Activated T-cell treated with anti-CD3 and anti-CD28 coated beads, Interleukin-2, amount 50 U/mL, for 4 hours (primary cell): ENCODE data around the gene SENP8. TPM values are rescaled to one million over a fixed set of nuclear protein-coding genes. Genes with fewer than 3 reads are reported as not detected.

Experiments
- ATAC-seq, 2 donors: fragments of 200-7000 bp; cut with Tn5 transposase; one replicate each; pipeline ENCODE4 v1.10.0; 2021
- DNase-seq: peaks from one replicate; pipeline ENCODE4 v3.0.0-alpha.2; 2020
- H3K27me3 Mint-ChIP-seq: one replicate; pipeline ENCODE4 v1.8.0; 2021; ENCODE audit warnings: low read depth, mixed read lengths
- H3K36me3 Mint-ChIP-seq: one replicate; pipeline ENCODE4 v1.8.0; 2022; ENCODE audit warnings: mixed read lengths; ENCODE audit not compliant: insufficient read depth
- H3K4me1 Mint-ChIP-seq: one replicate; pipeline ENCODE4 v1.8.0; 2021; ENCODE audit warnings: low read depth, mixed read lengths
- H3K4me3 Mint-ChIP-seq: one replicate; pipeline ENCODE4 v1.8.0; 2021; ENCODE audit warnings: mild to moderate bottlenecking, moderate library complexity, mixed read lengths
- H3K9me3 Mint-ChIP-seq: one replicate; pipeline ENCODE4 v1.8.0; 2021; ENCODE audit warnings: mixed read lengths
- total RNA-seq, 3 donors: library from RNA; stranded (reverse); gene quantifications; one replicate each; pipeline ENCODE4 v1.2.1, GENCODE V29; 2021

SENP8 gene
- total RNA-seq, 3 donors from 2014 or later = 1.4 to 1.7 (median 1.5) TPM

DNA sequence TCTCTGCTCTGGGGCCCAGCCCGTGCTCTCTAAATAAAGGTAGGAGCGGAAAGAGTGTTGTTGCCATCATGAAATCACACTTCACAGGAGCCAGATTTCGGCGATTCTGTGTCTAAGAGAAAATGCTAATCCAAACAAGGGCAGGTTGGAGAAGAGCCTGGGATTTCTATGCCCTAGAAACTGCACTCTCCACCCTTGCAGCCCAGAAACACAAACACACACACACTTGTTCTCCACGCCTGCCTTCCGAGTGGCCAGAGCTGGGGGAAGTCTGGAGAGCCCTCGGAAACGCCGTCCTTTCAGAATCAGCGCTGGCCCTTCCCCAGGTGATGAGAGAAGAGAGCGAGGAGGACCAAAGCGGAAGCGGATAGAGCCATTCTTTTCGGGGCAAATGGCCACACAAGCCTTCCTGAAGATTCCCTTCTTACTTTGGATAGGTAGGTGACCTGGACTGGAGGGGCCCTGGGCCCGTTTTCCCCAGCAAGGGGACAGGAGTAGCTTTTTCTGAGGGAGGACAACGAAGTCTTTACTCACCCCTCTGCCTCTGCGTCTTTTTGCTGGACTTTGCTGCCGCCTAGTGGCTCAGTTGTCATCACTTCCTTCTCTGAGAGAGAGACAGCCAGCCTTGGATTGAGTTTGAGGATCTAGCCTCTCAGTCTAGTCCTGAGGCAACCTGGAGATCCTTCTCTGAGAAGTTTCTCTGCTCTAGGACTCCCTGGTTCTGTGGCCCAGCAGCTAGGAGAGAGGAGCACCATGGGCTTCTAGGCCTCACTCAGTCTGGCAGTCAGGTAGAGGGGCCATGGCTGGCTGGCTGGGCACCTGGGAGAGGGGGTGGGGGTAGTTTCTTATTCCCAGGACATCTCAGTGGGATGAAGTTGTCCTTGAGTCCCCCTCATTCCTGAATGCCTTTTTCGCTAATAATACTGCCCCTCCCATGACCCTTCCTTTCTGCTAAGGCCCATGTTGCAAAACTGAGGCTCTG is 37.7 kb downstream of the SENP8 start:
- Mint-ChIP-seq H3K36me3 (no peaks in the 10 kb centered on the region), H3K4me3 (peak overlapping the region; percentile 77)
- ATAC-seq = peak; percentile 86 to 91

DNA sequence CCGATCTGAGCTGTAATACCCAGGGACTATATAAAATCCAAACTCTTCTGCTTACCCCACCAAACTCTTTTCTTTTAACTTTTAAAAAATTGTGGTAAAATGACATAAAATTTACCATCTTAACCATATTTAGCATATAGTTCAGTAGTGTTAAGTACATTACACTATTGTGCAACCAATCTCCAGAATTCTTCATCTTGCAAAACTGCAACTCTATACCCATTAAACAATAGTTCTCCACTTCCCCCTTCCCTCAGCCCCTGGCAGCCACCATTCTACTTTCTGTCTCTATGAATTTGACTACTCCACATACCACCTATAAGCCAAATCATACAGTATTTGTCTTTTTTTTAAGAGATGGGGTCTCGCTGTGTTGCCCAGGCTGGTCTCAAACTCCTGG is 38.7 kb downstream of the SENP8 start:
- no peaks in the 10 kb centered on the region for H3K9me3 Mint-ChIP-seq
- H3K4me3 Mint-ChIP-seq = no peak overlapping the region
- no peak for DNase-seq
- H3K36me3 Mint-ChIP-seq = no peaks in the 10 kb centered on the region
- ATAC-seq = no peak
- H3K4me1 Mint-ChIP-seq = peaks cover 2% of the 10 kb centered on the region
- H3K27me3 Mint-ChIP-seq = no peaks in the 10 kb centered on the region

More for the DNA sequence above, 37.7 kb downstream of the SENP8 start:
- DNase-seq = peak; percentile 79
- H3K9me3 Mint-ChIP-seq = no peaks in the 10 kb centered on the region
- H3K27me3 Mint-ChIP-seq = no peaks in the 10 kb centered on the region
- peaks cover 2% of the 10 kb centered on the region for H3K4me1 Mint-ChIP-seq

DNA sequence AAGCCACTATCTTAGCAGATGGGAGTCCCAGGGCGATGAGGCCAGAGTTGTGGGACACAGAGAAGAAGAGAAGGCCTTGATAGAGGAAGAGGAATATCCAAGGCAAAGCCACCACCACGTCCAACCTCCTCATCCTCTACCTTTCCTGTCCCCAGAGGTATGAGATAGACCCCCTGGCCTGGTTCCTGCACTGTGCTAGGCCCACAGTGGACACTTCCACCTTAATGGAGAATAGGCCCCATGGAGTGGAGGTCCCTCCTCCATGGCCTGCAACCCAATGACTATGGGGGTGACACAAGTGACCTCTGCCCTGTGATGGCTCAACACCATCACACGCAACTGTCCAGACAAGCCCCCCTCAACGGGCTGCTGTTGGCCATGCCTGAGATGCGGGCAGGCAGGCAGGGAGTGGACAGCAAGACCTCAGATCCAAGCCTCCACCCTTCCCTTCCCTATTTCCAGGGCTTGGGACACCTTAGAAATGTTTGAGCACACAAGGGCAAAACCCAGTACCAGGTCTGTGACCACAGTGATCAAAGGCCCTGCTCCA is 42.6 kb downstream of the SENP8 start:
- DNase-seq (no peak), ATAC-seq (no peak)
- Mint-ChIP-seq H3K4me1 (peaks cover under 1% of the 10 kb centered on the region), H3K27me3 (no peaks in the 10 kb centered on the region), H3K9me3 (no peaks in the 10 kb centered on the region), H3K36me3 (no peaks in the 10 kb centered on the region), H3K4me3 (no peak overlapping the region)

DNA sequence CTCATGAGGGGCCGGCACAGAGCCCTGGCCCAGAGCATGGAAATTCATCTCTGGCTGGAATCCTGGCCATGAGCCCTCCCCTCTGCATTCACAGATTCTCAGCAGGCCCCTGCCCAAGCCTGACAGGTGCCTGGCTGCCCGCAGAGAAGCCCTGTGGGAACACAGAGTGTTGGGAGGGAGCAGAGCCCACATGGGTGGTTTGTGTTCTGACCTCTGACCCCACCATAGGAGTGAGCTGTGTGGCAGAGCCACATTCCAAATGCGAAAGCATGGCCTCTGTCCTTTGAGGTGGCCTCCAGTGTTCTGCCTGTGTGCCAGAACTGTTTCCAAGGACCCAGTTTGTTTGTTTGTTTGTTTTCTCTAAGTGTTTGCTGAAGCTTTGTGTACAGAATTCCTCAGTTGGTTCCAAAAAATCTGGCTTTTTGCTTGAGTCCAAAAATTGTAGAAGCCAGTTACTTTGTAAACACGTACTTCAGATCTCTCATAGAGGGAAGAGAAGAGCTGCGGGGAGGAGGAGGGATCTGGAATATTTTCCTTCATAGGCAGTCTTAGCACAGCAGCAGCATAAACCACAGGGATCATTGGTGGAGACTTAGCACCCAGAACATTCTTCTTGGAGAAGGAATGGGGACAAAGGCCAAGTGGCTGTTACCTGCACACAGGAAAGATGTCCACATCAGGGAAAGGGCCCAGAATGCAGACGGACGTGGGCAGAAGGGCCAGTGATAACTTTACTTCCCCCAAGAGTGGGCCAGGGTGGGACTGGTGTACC is 43.3 kb downstream of the SENP8 start:
- Mint-ChIP-seq H3K4me3 (no peak overlapping the region), H3K9me3 (no peaks in the 10 kb centered on the region), H3K27me3 (no peaks in the 10 kb centered on the region), H3K36me3 (no peaks in the 10 kb centered on the region), H3K4me1 (no peaks in the 10 kb centered on the region)
- ATAC-seq (no peak), DNase-seq (no peak)

DNA sequence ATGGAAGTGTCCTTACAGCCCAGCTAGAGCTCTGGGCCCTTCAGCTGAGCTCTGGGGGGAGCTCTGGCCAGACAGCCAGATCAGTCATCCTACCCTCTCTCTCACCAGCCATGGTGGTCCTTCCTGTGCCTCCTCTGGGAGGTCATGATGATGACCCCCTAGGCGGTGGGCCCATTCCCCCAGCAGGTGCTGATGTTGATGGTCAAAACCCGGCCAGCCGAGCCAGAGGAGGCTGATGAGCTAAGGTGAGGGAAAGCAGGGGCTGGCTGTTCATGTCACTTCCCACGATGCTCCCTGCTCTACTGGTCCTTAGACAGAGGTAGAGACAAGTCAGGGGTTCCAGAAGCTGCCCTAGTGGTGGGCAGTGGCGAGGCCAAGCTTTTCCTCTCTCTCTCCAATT is 44.4 kb downstream of the SENP8 start:
- H3K9me3 Mint-ChIP-seq = no peaks in the 10 kb centered on the region

DNA sequence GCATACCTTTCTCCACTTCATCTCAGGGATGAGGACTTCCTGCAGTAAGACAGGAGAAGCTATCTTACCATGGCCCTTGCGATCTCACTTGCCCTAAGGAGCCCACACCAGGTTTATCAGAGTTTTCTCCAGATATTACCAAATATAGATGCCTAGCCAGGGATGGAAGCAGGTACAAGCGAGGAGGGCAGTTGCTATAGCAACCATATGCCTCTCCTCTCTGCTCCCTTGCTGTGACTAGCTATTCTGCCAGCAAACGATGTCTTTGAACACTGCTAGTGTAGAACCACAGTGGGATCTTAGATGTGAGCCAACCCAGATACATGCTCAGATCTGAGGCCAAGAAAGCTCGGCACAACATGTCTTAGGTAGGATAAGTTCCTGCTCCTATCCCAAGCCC is 45.5 kb downstream of the SENP8 start:
- H3K36me3 Mint-ChIP-seq = no peaks in the 10 kb centered on the region
- H3K27me3 Mint-ChIP-seq = peaks cover 3% of the 10 kb centered on the region
- H3K4me3 Mint-ChIP-seq = no peak overlapping the region

More for the DNA sequence above, 44.4 kb downstream of the SENP8 start:
- no peaks in the 10 kb centered on the region for H3K36me3 Mint-ChIP-seq
- DNase-seq = no peak
- no peaks in the 10 kb centered on the region for H3K27me3 Mint-ChIP-seq
- no peak overlapping the region for H3K4me3 Mint-ChIP-seq
- no peaks in the 10 kb centered on the region for H3K4me1 Mint-ChIP-seq
- no peak for ATAC-seq

DNA sequence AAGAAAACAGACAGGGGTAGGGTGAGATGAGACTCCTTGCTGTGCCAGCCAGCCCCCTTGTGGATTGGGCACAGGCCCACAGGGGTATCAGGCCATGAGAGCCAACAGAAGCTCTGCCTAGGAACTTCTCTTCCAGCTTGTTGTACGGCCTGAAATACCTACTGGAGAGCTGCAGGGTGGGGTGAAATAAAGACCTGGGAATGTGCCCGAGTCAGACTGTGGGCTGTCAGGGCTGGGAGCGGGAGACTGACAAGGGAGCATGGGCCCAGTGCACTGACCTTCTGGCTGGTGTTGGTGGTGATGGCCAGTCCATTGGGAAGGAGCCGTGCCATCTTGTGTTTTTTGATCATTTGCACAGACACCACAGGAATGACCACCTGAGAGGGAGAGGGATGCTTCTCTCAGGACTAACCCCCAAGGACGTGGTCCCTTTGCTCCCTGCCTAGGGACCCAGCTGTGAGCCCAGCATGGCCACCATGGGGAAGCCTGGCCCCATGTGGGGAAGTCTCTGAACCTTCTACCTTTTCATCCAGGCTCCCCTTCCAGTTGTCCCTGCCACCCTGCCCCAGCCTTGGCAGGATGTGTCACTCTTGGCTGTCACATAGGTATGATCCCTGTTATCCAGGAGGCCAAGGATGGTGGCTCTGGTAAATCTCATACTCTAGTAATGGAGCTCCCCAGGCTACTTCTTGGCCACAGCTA is 48.7 kb downstream of the SENP8 start:
- H3K36me3 Mint-ChIP-seq = no peaks in the 10 kb centered on the region
- no peak for DNase-seq
- peaks cover 5% of the 10 kb centered on the region for H3K4me1 Mint-ChIP-seq
- H3K9me3 Mint-ChIP-seq = no peaks in the 10 kb centered on the region
- H3K27me3 Mint-ChIP-seq = peaks cover 3% of the 10 kb centered on the region
- ATAC-seq = no peak
- H3K4me3 Mint-ChIP-seq = no peak overlapping the region

More for the DNA sequence above, 45.5 kb downstream of the SENP8 start:
- DNase-seq (no peak), ATAC-seq (no peak)
- peaks cover 5% of the 10 kb centered on the region for H3K4me1 Mint-ChIP-seq
- H3K9me3 Mint-ChIP-seq = no peaks in the 10 kb centered on the region

DNA sequence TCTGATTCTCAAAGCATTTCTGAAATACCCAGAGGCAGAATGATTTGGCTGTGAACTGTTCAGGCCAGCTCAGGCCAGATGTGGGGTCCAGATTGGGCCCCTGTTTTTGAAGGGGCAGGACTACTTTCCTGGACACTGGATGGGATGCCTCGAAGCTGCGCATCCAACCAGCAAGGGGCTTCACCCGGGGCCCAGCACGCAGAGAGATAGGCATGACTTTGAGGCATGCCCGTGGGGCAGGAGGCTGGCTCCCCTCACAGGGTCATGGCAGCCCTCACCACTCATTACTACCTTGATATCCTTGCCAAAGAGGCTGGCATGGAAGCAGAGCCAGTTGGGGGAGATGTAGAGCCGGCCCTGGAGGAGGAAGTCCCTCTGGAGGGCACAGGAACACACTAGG is 49.2 kb downstream of the SENP8 start:
- no peaks in the 10 kb centered on the region for H3K9me3 Mint-ChIP-seq
- H3K27me3 Mint-ChIP-seq = peaks cover 3% of the 10 kb centered on the region

DNA sequence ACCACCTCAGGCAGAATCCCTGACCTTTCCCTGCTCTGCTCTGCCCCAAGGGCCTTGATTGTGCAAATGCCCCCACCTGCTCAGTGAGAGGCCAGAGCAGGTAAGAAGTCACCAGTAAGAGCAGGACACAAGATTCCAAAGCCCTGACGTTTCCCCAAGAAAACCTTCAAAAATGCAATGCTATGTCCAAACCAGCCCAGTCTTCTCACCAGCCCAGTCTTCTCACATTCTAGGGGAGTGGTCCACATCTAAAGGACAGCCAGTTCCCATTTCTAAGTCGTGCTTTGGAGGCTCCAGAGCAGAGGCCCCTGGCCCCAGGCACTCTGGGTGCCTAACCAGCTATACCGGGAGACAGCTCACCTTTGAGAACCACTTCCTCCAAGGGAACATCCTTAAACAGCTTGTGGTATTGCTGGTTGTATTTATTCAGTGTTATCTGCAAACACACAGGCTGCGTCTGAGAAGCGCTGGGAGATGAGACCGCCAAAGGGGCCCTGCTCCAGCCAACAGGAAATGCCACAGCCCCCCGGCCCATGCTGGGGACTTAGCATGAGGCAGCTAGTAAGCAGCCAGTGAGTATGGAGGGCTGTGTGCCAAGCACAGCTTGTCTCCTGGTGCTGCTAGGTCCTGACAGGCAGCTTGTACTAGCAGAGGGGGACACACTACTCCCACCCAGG is 50.1 kb downstream of the SENP8 start:
- peaks cover 5% of the 10 kb centered on the region for H3K4me1 Mint-ChIP-seq
- no peak for ATAC-seq
- no peaks in the 10 kb centered on the region for H3K36me3 Mint-ChIP-seq
- no peaks in the 10 kb centered on the region for H3K9me3 Mint-ChIP-seq
- H3K27me3 Mint-ChIP-seq = peaks cover 3% of the 10 kb centered on the region
- DNase-seq = no peak
- H3K4me3 Mint-ChIP-seq = no peak overlapping the region

More for the DNA sequence above, 49.2 kb downstream of the SENP8 start:
- ATAC-seq = no peak
- H3K4me3 Mint-ChIP-seq = no peak overlapping the region
- DNase-seq = no peak
- H3K36me3 Mint-ChIP-seq = no peaks in the 10 kb centered on the region
- peaks cover 5% of the 10 kb centered on the region for H3K4me1 Mint-ChIP-seq

DNA sequence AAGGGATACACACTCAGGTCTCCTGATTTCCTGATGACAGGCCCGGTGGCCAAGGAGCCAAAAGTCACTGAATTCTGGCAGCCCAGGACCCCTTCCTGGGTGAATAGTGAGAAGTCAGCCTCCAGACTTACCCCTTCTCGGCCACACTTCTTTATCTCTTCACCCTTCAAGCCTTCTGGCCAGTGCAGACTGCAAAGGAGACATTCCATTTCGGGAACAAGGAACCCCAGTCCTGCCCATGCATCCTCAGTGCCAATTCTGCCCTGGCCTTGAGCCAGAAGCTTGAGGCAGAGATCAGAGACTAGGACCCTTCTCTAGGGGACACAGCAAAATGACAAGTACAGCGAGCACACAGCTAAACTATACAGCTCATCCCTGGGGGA is 50.6 kb downstream of the SENP8 start:
- Mint-ChIP-seq H3K27me3 (peaks cover 3% of the 10 kb centered on the region), H3K36me3 (no peaks in the 10 kb centered on the region), H3K4me1 (peaks cover 5% of the 10 kb centered on the region), H3K9me3 (no peaks in the 10 kb centered on the region), H3K4me3 (no peak overlapping the region)
- DNase-seq = no peak
- no peak for ATAC-seq

DNA sequence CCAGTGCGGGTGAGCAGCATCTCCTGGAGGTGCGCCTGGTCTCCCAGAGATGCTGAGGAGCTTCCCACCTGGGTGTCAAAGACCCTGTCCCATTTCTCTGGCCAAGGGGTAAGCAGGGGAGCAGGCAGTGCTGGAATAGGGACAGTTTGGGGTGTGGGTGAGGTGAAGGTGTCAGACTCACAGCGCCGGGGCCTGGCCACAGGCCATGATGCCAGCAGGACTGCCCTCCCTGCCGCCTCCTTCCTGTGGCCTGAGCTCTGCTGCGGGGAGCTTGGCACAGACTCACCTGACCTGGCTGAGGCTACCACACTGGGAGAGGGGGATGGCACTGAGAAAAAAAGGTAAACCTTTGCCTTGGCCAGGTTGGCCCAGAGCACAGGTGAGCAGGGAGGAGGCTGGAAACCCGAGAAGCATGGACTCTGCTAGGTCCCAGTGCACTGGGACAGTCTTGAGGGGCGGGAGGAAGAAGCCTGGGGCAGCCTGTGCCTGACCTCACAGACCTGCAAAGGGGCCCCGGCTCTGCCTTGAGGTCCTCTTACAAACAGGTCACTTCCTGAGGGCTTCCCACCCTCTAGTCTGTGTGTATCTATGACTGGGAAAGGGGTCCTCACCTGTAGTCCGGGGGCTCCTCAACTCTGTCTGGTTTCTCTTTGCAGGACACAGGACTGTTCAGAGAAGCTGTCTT is 51.2 kb downstream of the SENP8 start:
- peaks cover 5% of the 10 kb centered on the region for H3K4me1 Mint-ChIP-seq
- peaks cover 3% of the 10 kb centered on the region for H3K27me3 Mint-ChIP-seq
- H3K9me3 Mint-ChIP-seq = no peaks in the 10 kb centered on the region
- ATAC-seq = no peak
- no peak for DNase-seq
- no peaks in the 10 kb centered on the region for H3K36me3 Mint-ChIP-seq
- no peak overlapping the region for H3K4me3 Mint-ChIP-seq

DNA sequence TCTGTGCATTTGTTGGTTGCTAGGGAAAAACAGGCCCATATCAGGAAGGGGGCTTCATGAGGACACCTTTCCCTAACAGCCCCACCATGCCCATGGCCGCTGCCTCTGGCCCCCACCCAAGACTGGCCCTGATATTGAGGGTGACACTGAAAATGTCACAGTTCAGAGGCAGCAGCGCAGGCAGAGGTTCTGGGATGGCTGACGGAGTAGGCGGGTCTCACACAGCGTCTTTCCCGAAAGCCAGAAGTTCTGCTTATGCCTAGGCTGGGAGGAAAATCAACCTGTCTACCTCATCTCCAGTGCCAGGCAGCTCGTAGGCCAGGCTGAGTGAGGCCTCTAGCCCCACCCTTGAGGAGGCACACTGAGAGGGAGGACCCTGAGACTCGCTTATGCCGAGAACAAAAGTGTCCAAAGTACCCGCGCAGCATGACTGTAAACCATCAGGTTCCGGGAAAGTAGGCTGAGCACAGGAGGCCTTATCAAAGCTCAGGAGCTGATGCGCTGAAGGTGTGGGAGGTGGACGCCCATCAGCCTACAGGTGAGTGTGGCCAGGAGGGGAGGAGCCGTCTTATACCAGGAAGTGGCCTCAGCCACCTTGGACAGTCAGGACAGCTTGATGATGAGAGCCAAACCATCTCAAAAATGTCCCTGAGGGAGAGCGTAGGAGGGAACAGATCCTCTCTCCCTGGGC is 51.9 kb downstream of the SENP8 start:
- no peak for ATAC-seq
- Mint-ChIP-seq H3K4me3 (no peak overlapping the region), H3K27me3 (peaks cover 5% of the 10 kb centered on the region), H3K9me3 (no peaks in the 10 kb centered on the region), H3K36me3 (no peaks in the 10 kb centered on the region), H3K4me1 (peaks cover 5% of the 10 kb centered on the region)
- no peak for DNase-seq

DNA sequence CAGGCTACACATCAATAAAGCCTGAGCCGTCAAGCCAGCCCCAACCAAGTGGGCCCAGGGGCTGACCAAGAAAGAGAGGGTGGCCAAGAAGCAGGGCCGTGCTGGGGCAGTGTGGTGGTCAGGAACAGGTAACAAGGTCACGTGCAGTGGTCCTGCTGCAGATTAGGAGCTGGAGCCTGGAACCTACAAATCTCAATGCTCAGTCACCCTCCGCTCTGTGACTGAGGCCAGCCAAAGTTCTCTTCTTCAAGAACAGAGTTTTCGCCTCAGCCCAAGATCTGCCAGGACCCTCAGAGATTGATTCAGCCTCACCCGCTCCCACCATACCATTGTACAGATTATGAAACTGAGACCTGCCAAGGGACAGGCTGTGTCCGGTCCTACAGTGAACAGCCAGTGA is 52.5 kb downstream of the SENP8 start:
- ATAC-seq = no peak
- no peaks in the 10 kb centered on the region for H3K36me3 Mint-ChIP-seq
- H3K27me3 Mint-ChIP-seq = peaks cover 7% of the 10 kb centered on the region
- no peak for DNase-seq
- peaks cover 5% of the 10 kb centered on the region for H3K4me1 Mint-ChIP-seq
- H3K4me3 Mint-ChIP-seq = no peak overlapping the region
- H3K9me3 Mint-ChIP-seq = no peaks in the 10 kb centered on the region
